HT-29 (cell line): ENCODE results near the gene PRKG1. TPM values are rescaled to one million over a fixed set of nuclear protein-coding genes. Genes with fewer than 3 reads are reported as not detected.

Experiments
- DNase-seq: peaks from one replicate; pipeline ENCODE4 v3.0.0-alpha.2; 2015; ENCODE audit warnings: low spot score
- total RNA-seq: library from RNA; depleted of rRNA; stranded (reverse); fragments of >200 nt; shearing (Covaris generic); gene quantifications from 2 replicates; pipeline ENCODE4 v1.2.3, GENCODE V29; 2014

PRKG1 gene
- total RNA-seq, 1 experiment from 2014 or later = not detected

DNA sequence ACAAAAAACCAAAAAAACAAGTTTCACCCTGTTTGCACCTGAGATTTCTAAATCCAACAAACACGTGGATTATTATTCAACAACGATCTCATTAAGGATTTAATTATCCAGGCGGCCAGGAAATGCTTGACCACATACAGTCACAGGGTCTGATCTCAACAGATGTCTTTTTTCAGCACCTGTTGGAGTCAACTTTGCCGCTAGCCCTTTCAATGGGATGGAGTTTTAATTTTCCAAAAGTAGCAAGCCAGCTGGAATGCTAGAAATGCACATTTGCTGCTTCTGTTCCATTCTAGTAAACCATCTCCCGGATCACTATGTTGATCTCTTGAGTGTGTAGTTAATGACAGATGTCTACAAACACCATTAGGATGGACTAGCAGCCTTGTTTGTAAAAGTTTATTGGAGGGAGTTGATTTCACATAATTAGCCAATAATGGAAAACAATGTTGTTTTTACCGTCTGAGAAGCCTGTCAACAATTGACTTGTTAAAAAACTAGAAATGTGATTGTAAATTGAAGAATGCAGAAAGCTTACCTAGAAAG lies 1175.6 kb downstream of the PRKG1 start:
- no peak for DNase-seq

GRCh38 chr10:52250510-52250909 lies 1176.2 kb downstream of the PRKG1 start:
- no peak for DNase-seq

- DNase-seq = no peak
These were observed 1178.0 kb downstream of the PRKG1 start for GRCh38 chr10:52252307-52252706.

GRCh38 chr10:52256832-52257691 lies 1182.8 kb downstream of the PRKG1 start:
- DNase-seq = no peak

DNA sequence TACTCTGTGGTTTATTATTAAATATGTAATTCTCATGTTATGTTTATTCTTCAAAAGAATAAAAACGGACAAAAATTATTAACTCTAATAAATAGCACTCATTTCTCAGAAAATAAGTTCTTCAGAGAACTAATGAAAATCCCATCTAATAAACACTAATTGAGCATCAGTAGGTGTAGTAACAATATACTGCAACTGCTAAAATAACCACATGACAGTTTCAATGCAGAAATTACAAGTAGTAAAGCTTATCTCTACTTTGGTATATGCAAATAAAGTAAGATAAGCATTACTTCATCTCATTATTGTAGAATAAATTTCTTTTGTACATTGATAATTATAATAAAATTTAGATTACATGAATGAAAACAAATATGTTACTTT lies 1183.4 kb downstream of the PRKG1 start:
- DNase-seq = no peak

GRCh38 chr10:52258799-52259425 lies 1184.6 kb downstream of the PRKG1 start:
- DNase-seq = no peak

- no peak for DNase-seq
These were observed 1185.1 kb downstream of the PRKG1 start for GRCh38 chr10:52259426-52259812.

- no peak for DNase-seq
These were observed 1187.1 kb downstream of the PRKG1 start for GRCh38 chr10:52261362-52261761.

DNA sequence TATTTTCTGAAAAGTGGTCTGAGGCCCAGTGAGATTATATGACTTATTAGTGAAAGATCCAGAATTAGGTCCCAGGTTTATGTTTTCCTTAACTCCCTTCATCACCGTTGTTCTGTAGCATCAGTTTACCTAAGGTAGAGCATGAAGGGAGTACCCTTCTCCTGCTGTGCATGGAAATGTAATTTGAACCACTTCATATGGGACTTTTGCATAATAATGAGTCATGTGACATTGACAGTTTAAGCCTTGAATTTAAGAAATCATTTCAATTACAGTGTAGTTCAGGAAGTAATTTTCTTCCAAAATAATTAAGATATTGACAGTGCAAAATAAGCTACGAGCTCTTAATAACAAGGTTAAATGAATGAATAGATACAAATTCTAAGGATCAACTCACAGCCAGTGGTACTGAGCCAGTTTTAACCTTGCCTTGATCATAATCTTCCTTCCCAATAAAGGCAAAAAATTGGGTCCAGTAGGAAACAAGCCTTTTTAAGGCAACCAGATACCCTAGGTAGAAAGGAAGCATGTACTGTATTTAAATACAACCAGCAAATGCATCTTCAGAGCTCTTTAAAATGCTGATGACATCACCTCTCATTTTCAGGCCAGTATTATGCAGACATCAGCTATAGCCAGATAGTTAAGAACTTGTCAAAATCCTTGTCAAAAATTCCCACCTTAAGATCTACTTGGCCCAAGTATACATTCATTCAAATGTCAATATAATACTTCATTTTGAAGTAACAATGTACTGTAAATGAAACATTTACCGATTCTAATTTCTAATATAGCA lies 1191.0 kb downstream of the PRKG1 start:
- no peak for DNase-seq

- no peak for DNase-seq
These were observed 1192.6 kb downstream of the PRKG1 start for GRCh38 chr10:52266858-52267257.

- no peak for DNase-seq
These were observed 1194.5 kb downstream of the PRKG1 start for GRCh38 chr10:52268790-52269189.

- DNase-seq = no peak
These were observed 1194.9 kb downstream of the PRKG1 start for GRCh38 chr10:52269233-52269632.

- no peak for DNase-seq
These were observed 1201.9 kb downstream of the PRKG1 start for GRCh38 chr10:52276163-52276562.

GRCh38 chr10:52276986-52277385 lies 1202.7 kb downstream of the PRKG1 start:
- DNase-seq = no peak

GRCh38 chr10:52279546-52279945 lies 1205.3 kb downstream of the PRKG1 start:
- no peak for DNase-seq

GRCh38 chr10:52280051-52280450 lies 1205.8 kb downstream of the PRKG1 start:
- DNase-seq = no peak

DNA sequence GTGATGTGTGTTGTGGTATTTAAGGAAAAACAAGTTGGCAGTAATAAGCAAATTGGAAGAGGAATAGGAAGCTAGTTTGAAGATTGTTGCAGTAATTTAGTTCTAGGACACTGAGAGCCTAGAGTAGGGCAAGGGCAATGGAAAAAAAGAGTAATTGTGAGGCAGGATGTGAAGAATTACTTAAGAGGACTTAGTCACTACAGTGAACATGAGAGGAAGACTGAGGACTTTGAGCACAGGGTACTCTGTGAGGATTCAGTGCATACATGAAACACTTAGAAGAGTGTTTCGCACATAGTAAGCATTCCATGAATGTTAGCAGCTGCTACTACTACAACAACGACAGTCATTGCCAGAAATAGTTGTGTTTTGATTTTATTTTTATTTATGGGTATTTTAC lies 1208.9 kb downstream of the PRKG1 start:
- DNase-seq = no peak

DNA sequence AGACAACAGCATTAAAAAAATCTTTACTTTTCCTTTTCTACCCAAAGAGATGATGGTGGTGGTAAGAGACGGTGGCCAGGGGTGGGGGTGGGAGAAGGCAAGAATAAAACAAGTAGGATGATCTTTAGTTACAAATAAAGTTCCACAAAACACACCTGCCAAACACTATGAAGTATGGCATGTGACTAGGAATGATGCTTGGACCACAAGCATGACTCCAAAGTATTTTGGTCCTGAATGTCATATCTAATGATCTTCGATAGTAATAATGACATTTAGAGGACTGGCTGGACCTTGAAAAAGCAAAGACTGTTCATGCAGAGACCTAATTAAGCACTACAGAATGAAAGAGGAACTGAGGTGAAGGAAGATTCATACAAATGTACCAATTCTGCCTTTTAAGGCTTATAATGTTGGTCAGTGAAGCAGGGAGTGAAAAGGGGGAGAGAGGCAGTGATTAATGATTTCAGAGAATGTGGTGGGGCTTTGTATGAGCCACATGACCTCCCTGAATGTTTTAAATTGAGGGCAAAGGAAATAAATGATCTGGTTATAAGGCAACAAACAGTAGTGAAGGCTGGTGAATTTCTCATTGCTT lies 1210.2 kb downstream of the PRKG1 start:
- no peak for DNase-seq

DNA sequence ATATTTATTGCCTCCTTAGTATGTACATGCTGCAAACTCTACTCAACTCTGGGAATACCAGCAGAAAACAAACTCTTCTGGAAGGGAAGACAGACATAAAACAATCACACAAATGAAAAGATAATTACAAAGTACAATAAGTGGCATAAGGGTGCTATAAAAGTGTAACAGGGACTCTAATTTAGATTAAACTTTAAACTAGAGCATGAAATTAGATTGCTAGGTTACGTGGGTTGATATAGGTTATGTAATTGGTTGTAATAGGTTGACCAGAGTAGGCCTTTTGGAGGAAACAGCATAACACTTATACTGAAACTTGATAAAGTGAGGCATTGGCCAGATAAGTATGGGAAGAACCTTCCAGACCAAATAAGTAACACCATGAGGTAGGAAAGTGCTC lies 1213.6 kb downstream of the PRKG1 start:
- no peak for DNase-seq

DNA sequence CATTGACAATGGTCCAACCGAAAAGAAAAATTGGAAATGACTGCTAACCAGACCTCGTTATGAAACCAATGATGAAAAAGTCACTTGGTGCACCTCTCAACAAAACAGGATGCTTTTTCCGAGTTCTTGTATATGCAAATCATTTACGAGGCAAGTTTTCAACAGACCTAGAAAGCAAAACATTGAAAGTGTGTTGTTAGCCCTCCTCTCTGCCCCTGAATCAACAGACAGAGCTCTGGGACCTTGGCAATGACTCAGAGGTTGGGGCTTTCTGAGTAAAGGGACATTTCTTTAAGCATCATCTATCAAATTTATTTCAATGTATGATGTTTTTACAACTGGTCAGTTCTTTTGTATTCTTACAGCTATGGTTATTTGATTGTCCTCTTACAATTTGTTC lies 1223.5 kb downstream of the PRKG1 start:
- no peak for DNase-seq

DNA sequence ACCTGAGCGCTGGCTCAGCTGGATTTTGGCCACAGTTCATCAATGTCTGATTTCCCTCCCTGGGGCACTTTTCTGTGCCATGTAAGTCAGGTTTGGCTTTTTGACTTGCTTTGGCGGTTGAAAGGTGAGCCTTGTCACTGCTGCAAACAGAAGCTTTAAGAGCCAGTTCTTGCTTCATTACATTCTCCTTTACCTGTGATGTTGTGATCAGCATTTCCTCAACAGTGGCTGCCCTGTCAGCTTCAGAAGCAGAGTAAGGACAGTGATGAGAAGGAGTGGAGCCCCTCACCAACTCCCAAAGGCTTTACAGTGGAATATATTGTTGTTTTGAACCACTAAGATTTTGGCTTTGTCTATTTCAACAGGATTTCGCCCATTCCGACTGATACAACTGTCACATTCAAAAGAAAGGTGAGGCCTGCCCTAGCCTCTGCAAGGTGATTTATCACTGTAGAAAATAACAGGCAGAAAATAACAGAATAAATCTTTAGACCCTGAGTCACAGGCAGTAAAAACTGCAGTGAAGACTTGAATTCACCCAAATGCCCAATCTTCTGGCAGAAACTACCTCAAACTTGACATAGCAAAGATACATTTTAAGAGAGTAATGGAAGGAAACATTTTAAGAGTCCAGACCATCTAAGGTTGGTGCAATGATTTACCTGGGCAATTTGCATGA lies 1226.5 kb downstream of the PRKG1 start:
- no peak for DNase-seq
